Measurements from ENCODE around the gene C11orf91. TPM values are rescaled to one million over a fixed set of nuclear protein-coding genes. Genes with fewer than 3 reads are reported as not detected.

C11orf91 gene
- total RNA-seq, 1 experiment from 2014 or later: 0.22 TPM

GRCh38 chr11:33712436-33712835 lies 11.8 kb upstream of the C11orf91 start:
- Mint-ChIP-seq H3K9me3 (no peaks in the 10 kb centered on the region), H3K27me3 (ENCODE audit: low read depth) (no peaks in the 10 kb centered on the region), H3K36me3 (peaks cover 16% of the 10 kb centered on the region), H3K4me1 (no peaks in the 10 kb centered on the region), H3K4me3 (no peak overlapping the region), H3K27ac (no peak overlapping the region)
- ChIA-PET CTCF (no interaction called here), POLR2A (no interaction called here)
- no peak for TF ChIP-seq GABPB1 (CRISPR knock-in tag; IDR thresholded peaks at IDR 0.05)
- TF ChIP-seq CBFB (CRISPR knock-in tag; IDR thresholded peaks at IDR 0.05; ENCODE audit: low read depth): no peak
- no peak for TF ChIP-seq NR1H2 (CRISPR knock-in tag; IDR thresholded peaks at IDR 0.05)
- TF ChIP-seq AR (CRISPR knock-in tag; IDR thresholded peaks at IDR 0.05): no peak
- TF ChIP-seq ZBTB21 (CRISPR knock-in tag; IDR thresholded peaks at IDR 0.05; ENCODE audit: borderline replicate concordance): no peak
- TF ChIP-seq TEAD1 (CRISPR knock-in tag; IDR thresholded peaks at IDR 0.05): no peak
- TF ChIP-seq HMGXB4 (CRISPR knock-in tag; IDR thresholded peaks at IDR 0.05): no peak
- no peak for TF ChIP-seq SMAD4 (CRISPR knock-in tag; IDR thresholded peaks at IDR 0.05)
- no peak for TF ChIP-seq GRHL2 (CRISPR knock-in tag; IDR thresholded peaks at IDR 0.05; ENCODE audit: insufficient replicate concordance, severe bottlenecking)
- no peak for TF ChIP-seq ZNF425 (CRISPR knock-in tag; conservative IDR thresholded peaks at IDR 0.05)
- TF ChIP-seq SP1 (CRISPR knock-in tag; conservative IDR thresholded peaks at IDR 0.05): no peak
- TF ChIP-seq PREB (CRISPR knock-in tag; IDR thresholded peaks at IDR 0.05; ENCODE audit: borderline replicate concordance): no peak
- TF ChIP-seq ZNF138 (CRISPR knock-in tag; conservative IDR thresholded peaks at IDR 0.05): no peak
- TF ChIP-seq NFE2L1 (CRISPR knock-in tag; IDR thresholded peaks at IDR 0.05): no peak
- no peak for TF ChIP-seq HMGA2 (CRISPR knock-in tag; IDR thresholded peaks at IDR 0.05)
- DNase-seq (ENCODE audit: low spot score) (no peak), ATAC-seq (no peak)

GRCh38 chr11:33709466-33709865 lies 8.8 kb upstream of the C11orf91 start:
- Mint-ChIP-seq H3K36me3 (peaks cover 12% of the 10 kb centered on the region), H3K27ac (no peak overlapping the region), H3K9me3 (no peaks in the 10 kb centered on the region), H3K4me1 (peaks cover 5% of the 10 kb centered on the region; the same call in 1 of the 2 replicates), H3K27me3 (ENCODE audit: low read depth) (no peaks in the 10 kb centered on the region), H3K4me3 (no peak overlapping the region)
- POLR2A ChIA-PET: no interaction called here
- CTCF ChIA-PET: interaction anchor here (0.7 kb wide), 1 partner anchor 9 kb away, joined by 3 read pairs; the partner anchor contains the start of gene C11orf91
- DNase-seq (ENCODE audit: low spot score) (no peak), ATAC-seq (no peak)
- TF ChIP-seq IRF1 (CRISPR knock-in tag; IDR thresholded peaks at IDR 0.05): no peak
- no peak for TF ChIP-seq E2F1 (CRISPR knock-in tag; IDR thresholded peaks at IDR 0.05)
- TF ChIP-seq NR1H2 (CRISPR knock-in tag; IDR thresholded peaks at IDR 0.05): no peak
- TF ChIP-seq ZNF425 (CRISPR knock-in tag; conservative IDR thresholded peaks at IDR 0.05): no peak
- TF ChIP-seq ZNF416 (CRISPR knock-in tag; IDR thresholded peaks at IDR 0.05): no peak
- no peak for TF ChIP-seq ATF6 (CRISPR knock-in tag; IDR thresholded peaks at IDR 0.05)
- TF ChIP-seq HMGXB4 (CRISPR knock-in tag; IDR thresholded peaks at IDR 0.05): no peak
